IPS-20b (cell line): ENCODE data around the gene ARHGAP26.

Experiments used
- H3K27ac ChIP-seq: one replicate; pipeline ENCODE4 v1.5.1; 2013; ENCODE audit warnings: low read length
- H3K27me3 ChIP-seq: 2 replicates; pipeline ENCODE4 v1.6.1; 2013; ENCODE audit warnings: mild to moderate bottlenecking, low read length, inconsistent platforms; ENCODE audit not compliant: insufficient read depth
- H3K36me3 ChIP-seq: 2 replicates; pipeline ENCODE4 v1.6.1; 2013; ENCODE audit warnings: low read depth, mild to moderate bottlenecking, inconsistent platforms, low read length, moderate library complexity; ENCODE audit not compliant: insufficient read depth
- H3K4me1 ChIP-seq: 2 replicates; pipeline ENCODE4 v1.6.1; 2013; ENCODE audit warnings: mild to moderate bottlenecking, control low read depth, inconsistent platforms, low read length, moderate library complexity; ENCODE audit not compliant: insufficient read depth
- H3K4me3 ChIP-seq: 2 replicates; pipeline ENCODE4 v1.5.1; 2013; ENCODE audit warnings: mild to moderate bottlenecking, low read length, inconsistent platforms
- H3K9ac ChIP-seq: 2 replicates; pipeline ENCODE4 v1.6.1; 2013; ENCODE audit warnings: low read depth, mild to moderate bottlenecking, inconsistent platforms, low read length, moderate library complexity
- H3K9me3 ChIP-seq: 2 replicates; pipeline ENCODE4 v1.6.1; 2013; ENCODE audit warnings: mild to moderate bottlenecking, low read depth, low read length, inconsistent platforms; ENCODE audit not compliant: insufficient read depth

The ARHGAP26 gene

GRCh38 chr5:143217804-143218160 lies 447.6 kb downstream of the ARHGAP26 start:
- H3K36me3 ChIP-seq, result no peaks in the 10 kb centered on the region
- H3K27ac ChIP-seq, result no peak overlapping the region
- H3K9me3 ChIP-seq, result no peaks in the 10 kb centered on the region
- H3K27me3 ChIP-seq, result no peaks in the 10 kb centered on the region
- H3K4me1 ChIP-seq, result peaks cover 15% of the 10 kb centered on the region
- H3K9ac ChIP-seq, result no peak overlapping the region
- no peak overlapping the region for H3K4me3 ChIP-seq

- Histone ChIP-seq H3K4me1 (peaks cover 9% of the 10 kb centered on the region), H3K27me3 (no peaks in the 10 kb centered on the region), H3K36me3 (no peaks in the 10 kb centered on the region), H3K27ac (no peak overlapping the region), H3K9ac (no peak overlapping the region), H3K4me3 (no peak overlapping the region), H3K9me3 (no peaks in the 10 kb centered on the region)
Observed at GRCh38 chr5:143218517-143219170, 448.5 kb downstream of the ARHGAP26 start.

GRCh38 chr5:143219696-143220095 lies 449.5 kb downstream of the ARHGAP26 start:
- no peaks in the 10 kb centered on the region for H3K9me3 ChIP-seq
- no peaks in the 10 kb centered on the region for H3K36me3 ChIP-seq
- no peak overlapping the region for H3K9ac ChIP-seq
- peaks cover 1% of the 10 kb centered on the region; the same call in 1 of the 2 replicates for H3K4me1 ChIP-seq
- H3K27me3 ChIP-seq, result no peaks in the 10 kb centered on the region
- H3K27ac ChIP-seq, result no peak overlapping the region
- no peak overlapping the region for H3K4me3 ChIP-seq

GRCh38 chr5:143220748-143221251 lies 450.6 kb downstream of the ARHGAP26 start:
- Histone ChIP-seq H3K4me1 (no peaks in the 10 kb centered on the region), H3K36me3 (no peaks in the 10 kb centered on the region), H3K9me3 (no peaks in the 10 kb centered on the region), H3K27me3 (no peaks in the 10 kb centered on the region), H3K27ac (no peak overlapping the region), H3K9ac (no peak overlapping the region), H3K4me3 (no peak overlapping the region)

GRCh38 chr5:143222287-143223231 lies 452.4 kb downstream of the ARHGAP26 start:
- no peaks in the 10 kb centered on the region for H3K27me3 ChIP-seq
- no peaks in the 10 kb centered on the region for H3K9me3 ChIP-seq
- H3K4me1 ChIP-seq, result no peaks in the 10 kb centered on the region
- H3K9ac ChIP-seq, result no peak overlapping the region
- H3K36me3 ChIP-seq, result no peaks in the 10 kb centered on the region
- no peak overlapping the region for H3K27ac ChIP-seq
- H3K4me3 ChIP-seq, result no peak overlapping the region

GRCh38 chr5:143224672-143225071 lies 454.5 kb downstream of the ARHGAP26 start:
- H3K4me1 ChIP-seq, result no peaks in the 10 kb centered on the region
- H3K9ac ChIP-seq, result no peak overlapping the region
- no peaks in the 10 kb centered on the region for H3K9me3 ChIP-seq
- no peaks in the 10 kb centered on the region for H3K36me3 ChIP-seq
- no peaks in the 10 kb centered on the region for H3K27me3 ChIP-seq
- H3K27ac ChIP-seq, result no peak overlapping the region
- H3K4me3 ChIP-seq, result no peak overlapping the region

GRCh38 chr5:143225511-143225910 lies 455.3 kb downstream of the ARHGAP26 start:
- Histone ChIP-seq H3K4me1 (no peaks in the 10 kb centered on the region; the same call in 1 of the 2 replicates), H3K27me3 (no peaks in the 10 kb centered on the region), H3K4me3 (no peak overlapping the region), H3K27ac (no peak overlapping the region), H3K9ac (no peak overlapping the region), H3K9me3 (no peaks in the 10 kb centered on the region), H3K36me3 (no peaks in the 10 kb centered on the region)

- no peak overlapping the region for H3K27ac ChIP-seq
- no peaks in the 10 kb centered on the region; the same call in 1 of the 2 replicates for H3K4me1 ChIP-seq
- no peak overlapping the region for H3K4me3 ChIP-seq
- no peaks in the 10 kb centered on the region for H3K36me3 ChIP-seq
- no peaks in the 10 kb centered on the region for H3K9me3 ChIP-seq
- H3K9ac ChIP-seq, result no peak overlapping the region
- no peaks in the 10 kb centered on the region for H3K27me3 ChIP-seq
Observed at GRCh38 chr5:143226361-143226760, 456.2 kb downstream of the ARHGAP26 start.

- H3K27me3 ChIP-seq, result no peaks in the 10 kb centered on the region
- H3K27ac ChIP-seq, result no peak overlapping the region
- no peak overlapping the region for H3K9ac ChIP-seq
- no peaks in the 10 kb centered on the region; the same call in 1 of the 2 replicates for H3K4me1 ChIP-seq
- no peaks in the 10 kb centered on the region for H3K36me3 ChIP-seq
- H3K4me3 ChIP-seq, result no peak overlapping the region
- no peaks in the 10 kb centered on the region for H3K9me3 ChIP-seq
Observed at GRCh38 chr5:143226872-143227271, 456.7 kb downstream of the ARHGAP26 start.

GRCh38 chr5:143227301-143227700 lies 457.1 kb downstream of the ARHGAP26 start:
- no peak overlapping the region for H3K27ac ChIP-seq

GRCh38 chr5:143228597-143229293 lies 458.6 kb downstream of the ARHGAP26 start:
- no peaks in the 10 kb centered on the region for H3K9me3 ChIP-seq
- H3K27me3 ChIP-seq, result no peaks in the 10 kb centered on the region
- H3K27ac ChIP-seq, result no peak overlapping the region
- H3K4me1 ChIP-seq, result no peaks in the 10 kb centered on the region; the same call in 1 of the 2 replicates
- no peak overlapping the region for H3K9ac ChIP-seq
- no peak overlapping the region for H3K4me3 ChIP-seq
- H3K36me3 ChIP-seq, result no peaks in the 10 kb centered on the region

More at GRCh38 chr5:143227301-143227700, 457.1 kb downstream of the ARHGAP26 start:
- Histone ChIP-seq H3K4me1 (no peaks in the 10 kb centered on the region; the same call in 1 of the 2 replicates), H3K9ac (no peak overlapping the region), H3K36me3 (no peaks in the 10 kb centered on the region), H3K27me3 (no peaks in the 10 kb centered on the region), H3K4me3 (no peak overlapping the region), H3K9me3 (no peaks in the 10 kb centered on the region)
